Muscle layer of colon (tissue), 2 donors: ENCODE results near the gene DAZAP2.

ENCODE experiments used
- H3K27ac ChIP-seq: one replicate; pipeline ENCODE4 v1.7.0; 2013; ENCODE audit warnings: low read depth, mild to moderate bottlenecking, low read length, moderate library complexity
- H3K27me3 ChIP-seq, 2 donors: one replicate each; pipeline ENCODE4 v1.7.0; 2013; ENCODE audit warnings: low read length in 2 of 2, mild to moderate bottlenecking in 2 of 2; ENCODE audit not compliant: insufficient read depth in 2 of 2, control insufficient read depth in 1 of 2
- H3K36me3 ChIP-seq: one replicate; pipeline ENCODE4 v1.7.0; 2013; ENCODE audit warnings: mild to moderate bottlenecking, low read length; ENCODE audit not compliant: insufficient read depth
- H3K4me1 ChIP-seq: one replicate; pipeline ENCODE4 v1.7.0; 2013; ENCODE audit warnings: mild to moderate bottlenecking, low read length; ENCODE audit not compliant: insufficient read depth
- H3K4me3 ChIP-seq, 2 donors: one replicate each; pipeline ENCODE4 v1.7.0; 2013; ENCODE audit warnings: low read length in 2 of 2, low read depth in 1 of 2, mild to moderate bottlenecking in 1 of 2, moderate library complexity in 1 of 2
- H3K9ac ChIP-seq: one replicate; pipeline ENCODE4 v1.7.0; 2013; ENCODE audit warnings: low read length
- H3K9me3 ChIP-seq: one replicate; pipeline ENCODE4 v1.7.0; 2013; ENCODE audit warnings: mild to moderate bottlenecking, low read length
- donor health status: abdominal sarcoma.
- donor health status: Adenocarcinoma of cecum.

Gene DAZAP2

DNA sequence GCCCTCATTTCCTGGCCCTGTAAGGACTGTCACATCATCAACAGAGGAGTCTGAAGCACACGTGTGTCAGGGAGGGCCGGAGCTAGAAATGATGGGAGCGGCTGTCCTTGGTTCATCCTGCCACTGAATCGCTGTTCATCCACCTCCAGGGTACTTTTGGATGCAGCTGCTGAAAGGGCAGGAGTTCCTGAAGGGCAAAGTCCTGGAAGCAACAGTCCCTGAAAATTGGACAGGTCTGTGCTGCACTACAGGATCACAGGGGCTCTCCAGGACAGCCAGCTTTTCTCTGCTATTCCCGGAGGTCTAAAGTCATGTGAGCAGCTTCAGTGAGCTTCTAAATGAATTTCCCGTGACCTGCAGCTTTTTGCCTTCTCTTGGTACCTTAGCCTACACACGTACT is 38.5 kb upstream of the DAZAP2 start:
- Histone ChIP-seq H3K27ac (no peak overlapping the region), H3K4me1 (no peaks in the 10 kb centered on the region), H3K9me3 (no peaks in the 10 kb centered on the region), H3K9ac (no peak overlapping the region), H3K4me3 (no peak overlapping the region), H3K36me3 (peaks cover 7% of the 10 kb centered on the region), H3K27me3 (no peaks in the 10 kb centered on the region)

DNA sequence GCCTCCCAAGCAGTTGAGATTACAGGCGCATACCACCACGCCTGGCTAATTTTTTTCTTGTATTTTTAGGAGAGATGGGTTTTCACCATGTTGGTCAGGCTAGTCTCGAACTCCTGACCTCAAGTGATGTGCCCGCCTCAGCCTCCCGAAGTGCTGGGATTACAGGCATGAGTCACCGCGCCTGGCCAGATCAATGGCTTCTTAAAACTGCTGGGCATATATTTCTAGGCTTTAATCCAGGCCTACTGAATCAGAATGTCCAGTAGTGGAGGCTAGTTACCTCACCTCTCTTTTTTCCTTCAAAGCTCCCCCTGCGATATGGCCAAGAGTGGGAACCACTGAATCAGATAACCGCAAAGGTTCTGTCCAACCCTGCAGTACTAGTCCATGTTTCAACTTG is 37.8 kb upstream of the DAZAP2 start:
- Histone ChIP-seq H3K4me3 (no peak overlapping the region), H3K4me1 (no peaks in the 10 kb centered on the region)

DNA sequence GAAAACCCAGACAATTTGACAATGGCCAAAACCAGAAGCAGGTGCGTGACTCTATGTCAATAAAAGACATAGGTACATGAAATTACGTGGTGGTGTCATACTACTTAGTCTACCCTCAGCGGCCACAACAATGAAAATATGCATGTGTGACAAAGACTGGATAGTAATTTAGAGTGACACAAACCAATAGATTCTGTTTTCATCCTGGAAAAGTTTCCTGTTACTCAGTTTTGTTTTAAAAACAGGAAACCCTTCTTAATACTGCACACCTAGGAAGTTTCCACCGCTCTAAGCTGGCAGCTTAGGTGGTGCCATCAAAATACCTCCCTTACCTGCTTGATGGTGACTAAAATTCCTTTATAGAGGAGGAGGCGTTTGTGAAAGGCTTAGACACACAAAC is 35.9 kb upstream of the DAZAP2 start:
- Histone ChIP-seq H3K36me3 (peaks cover 9% of the 10 kb centered on the region), H3K4me1 (no peaks in the 10 kb centered on the region), H3K4me3 (no peak overlapping the region), H3K9ac (no peak overlapping the region), H3K27ac (no peak overlapping the region), H3K27me3 (no peaks in the 10 kb centered on the region), H3K9me3 (no peaks in the 10 kb centered on the region)

More for the DNA sequence above, 37.8 kb upstream of the DAZAP2 start:
- Histone ChIP-seq H3K27ac (no peak overlapping the region), H3K36me3 (peaks cover 7% of the 10 kb centered on the region), H3K27me3 (no peaks in the 10 kb centered on the region), H3K9ac (no peak overlapping the region), H3K9me3 (no peaks in the 10 kb centered on the region)

DNA sequence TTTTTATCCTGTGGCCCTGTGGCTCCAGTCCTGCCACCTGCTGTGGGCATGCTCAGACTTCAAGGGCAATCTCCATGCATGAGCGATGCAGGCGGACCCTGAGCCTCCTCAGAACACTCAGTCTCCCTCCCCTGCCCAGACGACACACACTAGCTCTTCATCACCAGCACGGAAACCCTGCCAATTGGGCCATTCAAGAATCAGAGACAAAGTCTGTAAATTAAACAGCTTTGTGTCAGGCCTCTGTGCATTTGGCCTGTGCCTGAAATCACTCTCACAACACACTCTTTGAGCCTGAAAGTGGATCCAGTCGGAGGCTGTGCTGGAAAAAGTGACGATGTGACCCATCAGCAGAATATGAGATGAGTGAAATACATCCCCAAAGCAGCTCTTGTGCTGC is 33.3 kb upstream of the DAZAP2 start:
- no peak overlapping the region for H3K4me3 ChIP-seq
- peaks cover 11% of the 10 kb centered on the region for H3K36me3 ChIP-seq
- H3K9me3 ChIP-seq = no peaks in the 10 kb centered on the region
- no peak overlapping the region for H3K27ac ChIP-seq
- no peaks in the 10 kb centered on the region for H3K4me1 ChIP-seq
- no peak overlapping the region for H3K9ac ChIP-seq
- no peaks in the 10 kb centered on the region for H3K27me3 ChIP-seq

DNA sequence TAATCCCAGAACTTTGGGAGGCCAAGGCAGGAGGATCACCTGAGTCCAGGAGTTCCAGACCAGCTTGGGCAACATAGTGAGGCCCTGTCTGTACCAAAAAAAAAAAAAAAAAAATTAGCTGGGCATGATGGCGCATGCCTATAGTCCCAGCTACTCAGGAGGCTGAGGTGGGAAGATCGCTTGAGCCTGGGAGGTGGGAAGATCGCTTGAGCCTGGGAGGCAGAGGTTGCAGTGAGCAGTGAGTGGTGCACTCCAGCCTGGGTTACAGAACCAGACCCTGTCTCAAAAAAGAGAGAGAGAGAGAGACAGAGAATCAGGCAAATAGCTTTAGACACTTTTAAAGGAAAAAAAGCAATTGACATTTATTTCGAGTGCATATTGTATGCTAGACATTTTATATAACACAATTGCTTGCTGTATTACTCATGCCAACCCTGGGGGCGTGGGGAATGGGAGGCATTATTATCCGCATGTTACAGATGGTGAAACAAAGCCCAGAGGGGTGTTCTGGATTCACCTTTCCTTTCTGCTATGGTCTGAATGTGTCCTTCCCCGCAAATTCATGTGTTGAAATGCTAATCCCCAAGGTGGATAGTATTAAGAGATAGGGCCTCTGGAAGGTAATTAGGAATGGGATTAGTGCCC is 30.5 kb upstream of the DAZAP2 start:
- H3K36me3 ChIP-seq = peaks cover 8% of the 10 kb centered on the region
- no peaks in the 10 kb centered on the region for H3K4me1 ChIP-seq
- no peak overlapping the region for H3K4me3 ChIP-seq
- no peaks in the 10 kb centered on the region for H3K9me3 ChIP-seq
- no peak overlapping the region for H3K9ac ChIP-seq
- no peaks in the 10 kb centered on the region for H3K27me3 ChIP-seq
- no peak overlapping the region for H3K27ac ChIP-seq

DNA sequence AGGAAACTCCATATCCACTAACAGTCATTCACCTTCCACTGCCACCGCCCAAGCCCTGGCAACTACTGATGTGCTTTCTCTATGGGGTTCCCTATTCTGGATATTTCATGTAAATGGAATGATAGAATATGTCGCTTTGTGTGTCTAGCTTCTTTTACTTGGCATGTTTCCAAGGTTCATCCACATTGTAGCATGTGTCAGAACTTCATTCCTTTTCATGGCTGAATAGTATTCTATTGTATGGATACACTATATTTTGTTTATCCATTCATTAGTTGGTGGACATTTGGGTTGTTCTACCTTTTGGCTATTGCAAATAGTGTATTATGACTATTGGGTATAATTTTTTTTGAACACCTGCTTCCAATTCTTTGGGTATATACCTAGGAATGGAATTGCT is 29.4 kb upstream of the DAZAP2 start:
- no peak overlapping the region for H3K4me3 ChIP-seq
- no peak overlapping the region for H3K9ac ChIP-seq
- H3K9me3 ChIP-seq = no peaks in the 10 kb centered on the region
- peaks cover 4% of the 10 kb centered on the region for H3K36me3 ChIP-seq
- no peaks in the 10 kb centered on the region for H3K4me1 ChIP-seq
- no peak overlapping the region for H3K27ac ChIP-seq
- H3K27me3 ChIP-seq = no peaks in the 10 kb centered on the region

DNA sequence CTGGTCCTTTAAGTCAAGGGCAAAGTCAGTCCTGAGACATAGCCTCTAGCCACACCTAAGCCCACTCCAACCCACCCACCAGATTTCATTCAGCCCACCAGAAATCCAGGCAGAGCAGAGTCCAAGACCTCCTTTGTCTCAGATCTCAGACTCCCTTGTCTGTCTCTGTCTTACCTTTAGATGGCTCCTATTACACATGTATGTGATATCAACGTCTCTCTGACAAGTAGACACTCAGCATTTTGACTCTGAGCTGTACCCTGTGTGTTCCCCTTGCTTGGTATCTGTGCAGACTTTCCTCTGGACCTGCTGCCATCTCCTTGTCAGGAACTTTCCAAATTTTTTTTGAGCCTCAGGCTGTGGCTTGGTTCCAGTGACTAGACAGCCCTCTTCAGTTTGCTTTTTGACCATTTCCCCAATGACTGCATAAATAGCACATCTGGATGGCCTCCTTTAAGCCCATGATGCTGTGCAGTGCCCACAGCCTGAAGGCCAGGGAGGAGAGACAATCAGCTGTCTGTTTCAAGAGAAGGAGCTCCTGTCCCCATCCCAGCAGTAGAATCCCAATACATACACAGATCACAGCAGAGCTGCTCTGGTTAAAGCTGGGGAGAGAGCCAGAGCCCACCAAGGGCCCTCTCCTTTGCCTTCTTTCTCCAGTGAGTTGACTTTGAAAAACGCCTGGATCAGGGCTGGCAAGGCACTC is 27.8 kb upstream of the DAZAP2 start:
- Histone ChIP-seq H3K27ac (no peak overlapping the region), H3K9ac (no peak overlapping the region), H3K4me3 (no peak overlapping the region)

DNA sequence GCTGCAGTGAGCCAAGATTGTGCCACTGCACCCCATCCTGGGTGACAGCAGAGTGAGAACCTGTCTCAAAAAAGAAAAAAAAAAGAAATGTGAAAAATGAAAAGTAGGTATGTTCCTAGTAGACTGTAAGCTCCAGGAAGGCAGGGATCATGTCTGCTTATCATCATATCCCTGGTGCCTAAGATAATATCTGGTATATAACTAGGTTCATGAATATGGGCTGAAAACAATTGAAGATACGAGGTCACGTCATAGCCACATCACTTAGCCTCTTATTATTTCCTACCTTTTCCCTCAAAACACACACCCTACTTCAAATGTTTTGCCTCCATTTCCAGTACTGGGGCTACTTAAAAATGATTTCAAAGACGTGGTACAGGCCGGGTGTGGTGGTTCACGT is 23.7 kb upstream of the DAZAP2 start:
- no peak overlapping the region for H3K9ac ChIP-seq
- no peaks in the 10 kb centered on the region for H3K9me3 ChIP-seq
- peaks cover 17% of the 10 kb centered on the region for H3K4me1 ChIP-seq
- no peak overlapping the region for H3K27ac ChIP-seq
- no peaks in the 10 kb centered on the region for H3K27me3 ChIP-seq
- no peak overlapping the region for H3K4me3 ChIP-seq
- H3K36me3 ChIP-seq = no peaks in the 10 kb centered on the region

More for the DNA sequence above, 27.8 kb upstream of the DAZAP2 start:
- Histone ChIP-seq H3K9me3 (no peaks in the 10 kb centered on the region), H3K27me3 (no peaks in the 10 kb centered on the region), H3K4me1 (no peaks in the 10 kb centered on the region), H3K36me3 (peaks cover 4% of the 10 kb centered on the region)

DNA sequence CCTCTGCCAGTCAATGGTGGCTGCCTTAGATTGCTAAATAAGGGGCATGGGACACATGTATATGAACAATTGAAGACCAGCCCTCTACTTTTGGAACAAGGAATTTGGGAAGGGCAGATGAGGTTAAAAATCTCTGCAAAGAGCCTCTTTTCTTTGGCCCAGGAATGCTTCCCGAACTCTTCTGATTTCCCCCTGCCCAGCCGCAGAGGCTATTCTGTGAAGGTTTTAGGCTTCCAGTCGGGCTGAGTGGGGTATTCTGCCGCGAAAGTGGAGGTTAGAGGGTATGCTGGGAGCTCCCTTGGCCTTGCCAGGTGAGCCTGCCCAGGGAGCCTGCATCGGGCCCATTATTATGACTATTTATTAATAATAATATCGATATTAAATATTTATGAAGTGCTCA is 22.0 kb upstream of the DAZAP2 start:
- Histone ChIP-seq H3K9ac (no peak overlapping the region), H3K27ac (peak overlapping the region; percentile 90), H3K27me3 (no peaks in the 10 kb centered on the region), H3K4me3 (peak overlapping the region; percentile 59 to 99), H3K9me3 (no peaks in the 10 kb centered on the region), H3K4me1 (peaks cover 17% of the 10 kb centered on the region), H3K36me3 (no peaks in the 10 kb centered on the region)

DNA sequence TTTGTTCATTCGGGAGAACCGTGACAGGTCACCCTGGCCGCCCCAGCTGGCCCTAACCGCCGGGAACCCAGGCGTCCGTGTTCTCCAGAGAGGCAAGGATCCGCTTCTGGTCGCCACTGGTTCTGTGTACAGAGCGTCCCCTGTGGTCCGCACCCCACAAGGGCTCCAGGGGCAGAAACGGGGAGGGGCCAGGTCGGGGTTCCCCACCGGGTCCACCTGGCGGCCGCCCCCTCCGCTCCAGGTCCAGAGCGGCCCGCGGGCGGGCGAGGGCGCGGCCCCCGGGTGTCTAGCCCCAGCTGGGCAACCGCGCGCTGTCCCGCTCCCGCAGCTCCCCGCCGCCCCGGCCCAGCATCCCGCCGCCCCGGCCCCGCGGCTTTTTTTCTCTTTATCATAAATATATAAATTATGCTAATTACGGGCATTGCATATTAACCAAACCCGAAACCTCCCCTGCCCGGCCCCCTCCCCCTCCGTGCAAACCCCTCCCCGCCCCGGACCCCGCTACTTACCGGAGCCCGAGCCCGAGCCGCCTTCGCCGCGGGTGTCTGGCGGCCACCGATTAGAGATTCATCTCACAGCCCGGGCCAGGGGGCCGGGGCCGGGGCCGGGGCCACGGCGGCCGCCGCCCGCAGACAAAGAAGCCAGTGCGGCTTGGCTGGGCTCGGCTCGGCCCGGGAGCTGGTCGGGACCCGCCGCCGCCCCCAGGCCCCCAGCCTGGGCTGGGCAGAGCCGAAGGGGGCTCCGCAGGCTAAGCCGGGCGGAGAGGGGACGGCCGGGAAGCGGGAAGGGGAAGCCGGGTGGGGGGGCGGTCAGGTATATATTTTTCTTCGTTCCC is 21.3 kb upstream of the DAZAP2 start:
- Histone ChIP-seq H3K9me3 (no peaks in the 10 kb centered on the region), H3K4me3 (peak overlapping the region; percentile 79 to 99), H3K36me3 (no peaks in the 10 kb centered on the region), H3K4me1 (peaks cover 17% of the 10 kb centered on the region), H3K27ac (peak overlapping the region; percentile 90), H3K9ac (peak overlapping the region; percentile 59), H3K27me3 (no peaks in the 10 kb centered on the region)

DNA sequence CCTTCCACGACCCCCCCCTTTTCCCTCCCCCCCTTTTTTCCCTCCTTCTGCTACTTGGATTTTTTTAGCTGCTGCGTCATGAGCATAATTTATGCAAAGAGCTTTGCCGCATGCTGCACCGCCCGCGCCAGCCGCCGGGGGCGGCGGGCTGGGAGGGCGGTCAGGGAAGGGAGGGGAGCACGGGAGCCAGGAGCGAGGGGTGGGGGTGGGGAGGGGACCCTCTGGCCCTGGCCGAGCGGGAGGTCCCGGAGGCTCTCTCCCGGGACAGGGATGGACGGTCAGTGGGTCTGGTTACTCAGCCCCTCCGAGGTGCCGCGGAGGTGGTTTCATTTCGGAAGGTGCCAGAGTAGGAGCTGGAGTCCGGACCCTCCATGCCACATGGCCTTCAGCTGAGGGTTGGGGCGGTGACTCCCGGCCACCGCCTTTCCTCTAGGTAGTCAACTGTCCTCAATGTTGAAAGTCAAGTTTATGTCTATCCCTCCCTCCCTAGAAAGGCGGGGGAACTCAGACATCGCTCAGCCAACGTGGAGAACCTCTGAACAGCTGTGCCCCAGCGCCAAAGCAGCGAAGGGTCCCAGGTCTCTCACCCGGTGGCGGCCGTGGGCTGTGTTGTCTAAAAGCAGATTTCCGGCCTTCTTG is 20.5 kb upstream of the DAZAP2 start, which contains the start of gene POU6F1:
Gene POU6F1, minus strand, starts transcription at position 95 of the 639 bp plus-strand sequence. CDS start 11,226 bp downstream, outside the sequence.
- H3K4me1 ChIP-seq = peaks cover 17% of the 10 kb centered on the region
- no peaks in the 10 kb centered on the region for H3K36me3 ChIP-seq
- H3K9me3 ChIP-seq = no peaks in the 10 kb centered on the region
- H3K27ac ChIP-seq = peak within 1 kb of the TSS; percentile 90
- H3K4me3 ChIP-seq = peak within 1 kb of the TSS; percentile 79 to 99
- peak within 1 kb of the TSS; percentile 59 for H3K9ac ChIP-seq
- H3K27me3 ChIP-seq = no peaks in the 10 kb centered on the region
